Measurements from ENCODE around the gene TRIM60.
"Not testable (repeated sequence)": the region's sequence is repeated elsewhere in the genome, so short reads cannot be mapped to it uniquely, and the experiment has no call there.

The TRIM60 gene

GRCh38 chr4:165055601-165056000, 23.8 kb downstream of the TRIM60 start:
- no peak for DNase-seq

GRCh38 chr4:165058666-165059065, 26.9 kb downstream of the TRIM60 start:
- no peak for DNase-seq

- DNase-seq, result no peak
These were observed 27.6 kb downstream of the TRIM60 start for GRCh38 chr4:165059386-165059785.

GRCh38 chr4:165060938-165061337, 29.1 kb downstream of the TRIM60 start:
- DNase-seq, result no peak

GRCh38 chr4:165070560-165070959, 38.8 kb downstream of the TRIM60 start:
- no peak for DNase-seq

GRCh38 chr4:165073346-165073745, 41.5 kb downstream of the TRIM60 start:
- not testable (repeated sequence) for DNase-seq

GRCh38 chr4:165077034-165077578, 45.3 kb downstream of the TRIM60 start:
- no peak for DNase-seq

- no peak for DNase-seq
These were observed 47.7 kb downstream of the TRIM60 start for GRCh38 chr4:165079476-165079875.

- not testable (repeated sequence) for DNase-seq
These were observed 53.0 kb downstream of the TRIM60 start for GRCh38 chr4:165084787-165085186.

- no peak for DNase-seq
These were observed 54.1 kb downstream of the TRIM60 start for GRCh38 chr4:165085946-165086345.

GRCh38 chr4:165088366-165088765, 56.6 kb downstream of the TRIM60 start:
- no peak for DNase-seq
